Urothelium cell line (cell line): ENCODE results near the gene TMEM121B.

Experiments
- DNase-seq: peaks from one replicate; pipeline ENCODE4 v3.0.0; 2011; ENCODE audit warnings: low spot score, mixed read lengths
- FAIRE-seq: peaks from 2 replicates; lab custom pipeline; 2011; peaks lifted over from hg19 to GRCh38; lab: Jason Lieb, UNC

Gene TMEM121B

DNA sequence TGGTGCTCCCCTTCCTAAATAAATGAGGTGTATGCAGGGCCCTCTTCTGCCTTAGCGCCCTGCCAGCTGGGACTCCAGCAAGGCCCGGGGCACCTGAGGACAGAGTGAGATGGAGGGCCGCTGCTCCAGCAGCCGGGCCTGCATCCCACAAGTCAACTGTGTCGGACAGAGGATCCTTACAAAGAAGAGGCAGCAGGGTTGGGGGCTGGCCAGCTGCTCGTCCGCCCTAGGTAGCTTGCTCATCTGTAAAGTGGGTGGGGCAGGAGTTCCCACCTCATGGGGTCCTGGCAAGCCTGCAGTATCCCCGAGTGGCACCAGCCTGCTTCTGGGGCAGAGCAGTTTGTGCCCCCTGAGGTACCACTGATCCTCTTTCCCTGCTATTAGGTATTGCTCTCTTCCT, 7.6 kb downstream of the TMEM121B start:
- FAIRE-seq (no peak), DNase-seq (no peak)

DNA sequence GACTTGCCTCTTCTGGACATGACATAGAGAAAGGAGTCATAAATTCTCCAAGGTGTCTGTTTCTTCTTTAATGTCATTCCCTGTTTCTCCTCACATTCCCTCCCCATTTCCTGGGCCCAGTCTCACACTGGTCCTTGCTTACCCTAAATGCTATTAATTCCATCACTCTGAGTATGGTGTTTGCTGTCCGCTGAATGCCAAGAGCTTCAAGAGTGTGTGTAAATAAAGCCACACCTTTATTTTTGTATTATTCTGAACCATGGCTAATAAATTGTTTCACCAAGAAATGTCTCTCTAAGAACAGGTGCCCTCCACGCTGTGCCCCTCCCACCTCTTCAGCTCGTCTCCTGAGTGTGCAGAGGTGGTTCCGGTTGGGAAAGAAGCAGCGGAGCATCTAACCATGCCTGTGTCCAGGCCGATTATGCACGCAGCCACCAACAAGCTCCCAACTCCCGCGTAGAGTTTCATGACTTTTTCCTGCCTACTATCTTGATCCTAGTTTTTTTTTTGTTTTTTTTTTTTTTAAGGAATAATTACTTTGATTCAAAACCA, 8.6 kb downstream of the TMEM121B start:
- DNase-seq (no peak), FAIRE-seq (no peak)

DNA sequence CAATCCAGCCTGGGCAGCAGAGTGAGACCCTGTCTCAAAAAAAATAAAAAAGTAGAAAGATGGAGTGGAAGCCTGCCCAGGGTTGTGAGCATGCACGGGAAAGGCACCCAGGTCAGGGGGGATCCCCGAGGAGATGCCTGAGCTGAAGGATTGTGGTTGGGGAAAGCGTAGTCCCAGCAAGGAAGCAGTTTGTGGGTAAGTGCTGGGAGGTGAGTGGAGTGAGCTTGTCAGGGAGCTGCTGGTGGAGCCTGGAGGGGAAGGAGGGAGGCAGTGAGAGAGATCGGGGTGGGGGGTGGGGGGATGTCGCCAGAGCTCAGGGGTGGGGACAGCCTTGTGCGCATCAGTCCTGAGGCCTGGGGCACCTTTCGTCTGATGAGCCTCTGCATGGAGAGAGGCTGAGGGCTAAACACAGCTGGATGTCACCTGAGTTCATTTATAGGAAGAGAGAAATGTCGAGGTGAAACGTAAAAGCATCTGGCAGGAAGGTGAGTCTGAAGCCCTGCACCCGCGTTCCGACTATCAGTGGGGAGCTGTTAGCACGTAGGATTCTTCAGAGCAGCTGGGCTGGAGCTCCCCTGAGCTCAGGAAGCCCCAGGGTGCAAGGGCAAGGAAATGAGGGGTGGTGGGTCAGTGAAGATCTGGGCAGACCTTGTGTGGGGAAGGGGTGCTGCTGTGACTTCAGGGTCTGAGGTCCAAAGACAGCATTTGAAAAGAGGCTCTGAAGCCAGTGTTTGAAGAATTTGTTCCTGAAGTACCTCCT, 10.2 kb downstream of the TMEM121B start:
- DNase-seq, result no peak
- FAIRE-seq, result no peak

DNA sequence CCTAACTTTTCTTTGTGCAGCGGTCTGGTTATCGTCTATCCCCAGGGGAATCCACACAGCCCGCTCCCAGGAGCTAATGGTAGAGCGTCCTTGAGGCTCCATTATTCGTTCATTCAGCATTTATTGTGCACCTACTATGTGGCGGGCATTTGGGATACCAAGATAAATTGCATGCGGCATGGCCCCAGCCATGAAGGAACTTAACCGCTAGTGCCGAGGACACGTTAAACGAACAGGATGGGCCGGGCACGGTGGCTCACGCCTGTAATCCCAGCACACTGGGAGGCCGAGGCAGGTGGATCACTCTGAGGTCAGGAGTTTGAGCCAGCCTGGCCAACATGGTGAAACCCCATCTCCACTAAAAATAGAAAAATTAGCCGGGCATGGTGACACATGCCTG, 11.2 kb downstream of the TMEM121B start:
- DNase-seq (no peak), FAIRE-seq (no peak)

DNA sequence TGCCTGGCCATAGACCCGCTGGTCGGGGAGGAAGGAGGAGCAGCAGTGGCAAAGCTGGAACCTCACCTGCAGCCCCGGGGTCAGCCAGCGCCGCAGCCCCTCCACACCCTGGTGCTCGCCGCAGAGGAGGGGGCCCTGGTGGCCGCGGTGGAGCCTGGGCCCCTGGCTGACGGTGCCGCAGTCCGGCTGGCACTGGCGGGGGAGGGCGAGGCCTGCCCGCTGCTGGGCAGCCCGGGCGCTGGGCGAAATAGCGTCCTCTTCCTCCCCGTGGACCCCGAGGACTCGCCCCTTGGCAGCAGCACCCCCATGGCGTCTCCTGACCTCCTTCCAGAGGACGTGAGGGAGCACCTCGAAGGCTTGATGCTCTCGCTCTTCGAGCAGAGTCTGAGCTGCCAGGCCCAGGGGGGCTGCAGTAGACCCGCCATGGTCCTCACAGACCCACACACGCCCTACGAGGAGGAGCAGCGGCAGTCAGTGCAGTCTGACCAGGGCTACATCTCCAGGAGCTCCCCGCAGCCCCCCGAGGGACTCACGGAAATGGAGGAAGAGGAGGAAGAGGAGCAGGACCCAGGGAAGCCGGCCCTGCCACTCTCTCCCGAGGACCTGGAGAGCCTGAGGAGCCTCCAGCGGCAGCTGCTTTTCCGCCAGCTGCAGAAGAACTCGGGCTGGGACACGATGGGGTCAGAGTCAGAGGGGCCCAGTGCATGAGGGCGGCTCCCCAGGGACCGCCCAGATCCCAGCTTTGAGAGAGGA, 11.9 kb downstream of the TMEM121B start:
- FAIRE-seq (no peak), DNase-seq (no peak)

DNA sequence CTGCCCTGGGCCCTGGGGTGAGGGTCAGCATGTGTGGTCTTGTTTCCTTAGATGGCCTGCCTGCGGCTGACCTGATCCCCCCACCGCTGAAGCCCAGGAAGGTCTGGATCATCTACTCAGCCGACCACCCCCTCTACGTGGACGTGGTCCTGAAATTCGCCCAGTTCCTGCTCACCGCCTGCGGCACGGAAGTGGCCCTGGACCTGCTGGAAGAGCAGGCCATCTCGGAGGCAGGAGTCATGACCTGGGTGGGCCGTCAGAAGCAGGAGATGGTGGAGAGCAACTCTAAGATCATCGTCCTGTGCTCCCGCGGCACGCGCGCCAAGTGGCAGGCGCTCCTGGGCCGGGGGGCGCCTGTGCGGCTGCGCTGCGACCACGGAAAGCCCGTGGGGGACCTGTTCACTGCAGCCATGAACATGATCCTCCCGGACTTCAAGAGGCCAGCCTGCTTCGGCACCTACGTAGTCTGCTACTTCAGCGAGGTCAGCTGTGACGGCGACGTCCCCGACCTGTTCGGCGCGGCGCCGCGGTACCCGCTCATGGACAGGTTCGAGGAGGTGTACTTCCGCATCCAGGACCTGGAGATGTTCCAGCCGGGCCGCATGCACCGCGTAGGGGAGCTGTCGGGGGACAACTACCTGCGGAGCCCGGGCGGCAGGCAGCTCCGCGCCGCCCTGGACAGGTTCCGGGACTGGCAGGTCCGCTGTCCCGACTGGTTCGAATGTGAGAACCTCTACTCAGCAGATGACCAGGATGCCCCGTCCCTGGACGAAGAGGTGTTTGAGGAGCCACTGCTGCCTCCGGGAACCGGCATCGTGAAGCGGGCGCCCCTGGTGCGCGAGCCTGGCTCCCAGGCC, 12.7 kb downstream of the TMEM121B start:
- no peak for FAIRE-seq
- DNase-seq, result no peak

DNA sequence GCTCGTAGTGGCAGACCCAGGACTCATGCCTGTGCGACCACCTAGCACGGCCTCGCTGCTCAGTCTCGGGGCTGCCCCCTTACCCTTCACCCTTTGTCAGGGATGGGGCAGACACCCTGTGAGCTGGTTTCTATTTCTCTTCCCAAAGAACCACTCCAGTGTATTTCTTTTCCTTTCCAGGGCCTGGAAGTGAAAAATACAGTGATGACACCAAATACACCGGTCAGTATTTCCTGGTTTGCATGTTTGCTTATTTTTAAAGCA, 13.7 kb downstream of the TMEM121B start:
- DNase-seq, result no peak
- no peak for FAIRE-seq

DNA sequence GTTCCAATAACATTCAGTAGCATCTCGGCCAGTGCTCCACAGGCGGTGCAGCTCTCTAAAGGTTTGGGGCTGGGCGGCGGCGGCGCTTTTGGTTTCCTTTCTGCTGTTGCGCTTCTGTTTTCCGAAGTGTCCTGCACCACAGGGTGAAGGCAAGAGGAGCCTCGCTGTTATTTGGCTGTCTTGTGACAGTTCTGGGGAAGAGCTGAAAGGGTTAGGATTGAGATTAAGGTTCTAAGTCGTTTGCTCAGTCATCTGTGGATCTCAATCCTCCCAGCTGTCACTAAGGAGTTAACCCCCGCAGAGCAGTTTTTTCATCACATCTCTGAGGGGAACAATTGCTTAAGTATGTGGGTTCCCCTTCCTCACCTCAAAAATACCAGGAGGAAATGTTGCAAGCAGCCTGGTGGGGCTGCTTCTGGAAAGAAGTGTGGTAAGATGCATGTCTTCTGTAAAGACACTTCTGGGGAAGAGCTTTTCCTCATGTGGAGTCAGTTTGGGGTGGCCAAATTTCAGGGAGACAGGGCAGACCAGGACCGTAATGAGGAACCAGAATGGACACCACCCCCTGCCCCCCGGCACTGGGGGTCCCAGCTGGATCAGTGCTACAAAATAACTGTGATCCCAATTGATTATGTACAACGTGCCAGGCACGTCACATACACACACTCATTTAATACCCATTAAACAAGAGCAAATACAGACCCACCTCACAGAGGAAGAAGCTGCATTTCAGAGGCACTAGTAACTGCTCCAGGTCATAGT, 14.2 kb downstream of the TMEM121B start:
- FAIRE-seq, result no peak
- DNase-seq, result no peak

DNA sequence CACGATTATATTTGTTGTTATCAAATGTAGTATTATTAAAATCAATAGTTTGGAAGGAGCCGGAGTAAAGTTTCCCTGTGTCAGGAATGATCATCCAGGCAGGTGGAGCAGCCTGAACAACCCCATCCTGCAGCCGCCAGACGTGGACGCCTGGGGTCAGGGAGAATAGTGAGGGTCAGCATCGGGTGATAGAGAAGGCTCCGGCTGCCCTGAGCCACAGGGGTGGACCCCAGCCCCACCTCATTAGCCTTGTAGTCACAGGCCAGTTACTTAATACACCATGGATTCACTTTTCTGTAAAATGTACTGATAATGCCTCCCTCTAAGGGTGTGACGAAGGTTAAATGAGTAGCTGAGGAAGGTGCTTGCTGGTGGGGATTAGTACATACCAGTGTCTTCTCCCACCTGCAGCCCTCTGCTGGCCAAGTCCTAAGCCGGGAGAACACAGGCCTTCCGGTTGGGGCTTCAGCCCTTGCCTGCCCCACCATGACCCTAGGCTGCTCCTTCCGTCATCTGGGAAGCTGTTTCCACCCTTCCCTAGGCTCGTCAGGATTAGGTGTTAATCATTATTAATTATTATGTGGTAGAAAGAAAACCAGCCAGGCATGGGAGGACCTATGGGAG, 14.9 kb downstream of the TMEM121B start:
- FAIRE-seq, result no peak
- no peak for DNase-seq

DNA sequence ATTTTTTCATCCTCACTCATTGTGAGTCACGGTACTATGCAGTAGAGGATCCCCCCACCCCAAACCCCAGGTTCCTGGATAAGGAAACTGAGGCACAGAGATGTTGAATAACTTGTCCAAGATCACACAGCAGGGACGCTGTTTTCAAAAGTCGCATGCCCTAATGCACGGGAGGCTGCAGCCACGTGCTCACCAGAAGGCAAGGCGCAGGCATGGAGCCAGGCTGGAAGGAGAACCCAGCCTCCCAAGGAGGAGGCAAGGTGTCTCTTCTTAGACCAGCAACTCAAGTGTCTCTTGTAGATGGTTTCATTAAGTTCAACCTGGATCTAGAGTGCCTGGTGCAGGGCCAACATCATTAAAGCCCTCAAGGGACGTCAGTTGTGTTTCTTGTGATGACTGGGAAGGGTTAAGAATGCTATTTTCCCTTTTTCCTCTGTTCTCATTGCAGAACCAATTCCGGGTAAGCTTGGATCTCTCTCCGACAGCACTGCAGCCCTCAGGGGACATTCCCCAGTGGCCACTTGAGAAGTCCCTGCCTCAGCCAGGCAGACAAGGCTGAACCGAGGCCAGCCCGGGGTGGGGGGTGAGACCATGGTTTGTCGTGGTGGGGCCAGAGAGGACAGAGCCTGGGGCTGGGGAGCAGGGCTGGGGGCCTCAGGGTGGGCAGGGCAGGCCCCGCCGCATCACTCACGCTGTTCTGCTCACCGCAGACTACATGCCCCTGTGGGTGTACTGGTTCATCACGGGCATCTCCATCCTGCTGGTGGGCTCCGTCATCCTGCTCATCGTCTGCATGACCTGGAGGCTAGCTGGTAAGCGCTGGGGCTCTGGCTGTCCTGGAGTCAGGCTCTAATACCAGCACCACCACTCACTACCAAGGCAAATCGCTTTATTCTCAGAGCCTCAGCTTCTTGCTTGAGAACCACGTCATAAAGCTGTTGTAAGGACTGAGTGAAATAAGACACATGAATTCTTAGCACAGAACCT, 15.7 kb downstream of the TMEM121B start:
- FAIRE-seq, result no peak
- DNase-seq, result no peak

DNA sequence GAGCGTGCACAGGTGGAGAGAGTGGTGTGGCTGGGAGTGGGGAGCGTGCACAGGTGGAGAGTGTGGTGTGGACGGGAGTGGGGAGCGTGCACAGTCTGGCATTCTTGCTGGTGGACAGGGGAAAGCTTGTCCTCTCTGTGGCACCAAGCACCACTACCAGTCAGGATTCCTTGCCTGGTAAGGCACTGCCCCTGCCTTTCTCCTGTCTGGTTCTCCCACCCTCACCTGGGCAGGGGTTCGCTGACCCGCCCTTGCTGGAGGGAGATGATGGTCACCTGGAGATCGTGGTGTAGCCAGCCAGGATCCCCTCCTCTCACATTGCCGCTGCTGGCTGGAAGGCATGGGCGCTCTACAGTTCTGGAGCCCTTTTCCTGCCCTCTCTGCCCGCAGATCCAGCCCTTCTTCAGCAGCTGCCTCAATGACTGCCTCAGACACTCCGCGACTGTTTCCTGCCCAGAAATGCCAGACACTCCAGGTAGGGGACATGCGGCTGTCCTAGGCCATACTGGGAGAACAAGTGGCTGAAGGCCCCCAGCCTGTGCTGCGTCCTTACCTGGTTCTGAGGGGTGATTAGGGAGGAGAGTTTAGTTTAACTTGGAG, 16.7 kb downstream of the TMEM121B start:
- no peak for FAIRE-seq
- no peak for DNase-seq

DNA sequence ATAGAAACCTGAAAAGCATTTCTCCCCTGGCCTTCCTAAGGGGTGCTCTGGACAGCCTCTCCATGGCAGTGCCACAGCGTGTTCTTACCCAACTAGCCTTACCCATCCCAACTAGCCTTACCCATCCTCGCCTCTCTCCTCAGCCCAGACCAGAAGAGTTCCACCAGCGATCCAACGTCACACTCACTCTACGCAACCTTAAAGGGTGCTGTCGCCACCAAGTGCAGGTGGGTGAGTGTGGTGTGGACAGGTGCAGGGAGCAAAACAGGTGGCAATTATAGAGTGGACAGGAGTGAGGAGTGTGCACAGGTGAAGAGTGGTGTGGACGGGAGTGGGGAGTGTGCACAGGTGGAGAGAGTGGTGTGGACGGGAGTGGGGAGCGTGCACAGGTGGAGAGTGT, 17.8 kb downstream of the TMEM121B start:
- FAIRE-seq, result no peak

DNA sequence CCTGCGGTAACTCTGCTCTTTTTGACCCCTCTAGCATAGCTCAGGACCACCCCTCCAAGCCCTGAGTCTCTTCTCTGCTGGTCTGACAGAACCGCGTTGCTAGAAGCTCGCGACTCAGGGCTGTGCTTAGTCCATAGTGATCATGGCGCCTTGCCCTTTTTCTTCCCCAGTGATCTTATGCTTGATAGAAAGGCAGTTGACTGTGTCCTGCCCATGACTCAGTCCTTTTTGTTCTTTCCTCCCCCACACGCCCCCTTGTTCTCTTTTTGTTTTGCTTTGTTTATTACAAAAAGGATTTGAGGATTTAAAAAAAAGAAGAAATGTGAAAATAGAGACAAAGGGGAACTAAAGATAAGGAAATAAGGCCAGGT, 18.9 kb downstream of the TMEM121B start:
- FAIRE-seq (no peak), DNase-seq (no peak)

More for the DNA sequence above, 17.8 kb downstream of the TMEM121B start:
- DNase-seq, result no peak

DNA sequence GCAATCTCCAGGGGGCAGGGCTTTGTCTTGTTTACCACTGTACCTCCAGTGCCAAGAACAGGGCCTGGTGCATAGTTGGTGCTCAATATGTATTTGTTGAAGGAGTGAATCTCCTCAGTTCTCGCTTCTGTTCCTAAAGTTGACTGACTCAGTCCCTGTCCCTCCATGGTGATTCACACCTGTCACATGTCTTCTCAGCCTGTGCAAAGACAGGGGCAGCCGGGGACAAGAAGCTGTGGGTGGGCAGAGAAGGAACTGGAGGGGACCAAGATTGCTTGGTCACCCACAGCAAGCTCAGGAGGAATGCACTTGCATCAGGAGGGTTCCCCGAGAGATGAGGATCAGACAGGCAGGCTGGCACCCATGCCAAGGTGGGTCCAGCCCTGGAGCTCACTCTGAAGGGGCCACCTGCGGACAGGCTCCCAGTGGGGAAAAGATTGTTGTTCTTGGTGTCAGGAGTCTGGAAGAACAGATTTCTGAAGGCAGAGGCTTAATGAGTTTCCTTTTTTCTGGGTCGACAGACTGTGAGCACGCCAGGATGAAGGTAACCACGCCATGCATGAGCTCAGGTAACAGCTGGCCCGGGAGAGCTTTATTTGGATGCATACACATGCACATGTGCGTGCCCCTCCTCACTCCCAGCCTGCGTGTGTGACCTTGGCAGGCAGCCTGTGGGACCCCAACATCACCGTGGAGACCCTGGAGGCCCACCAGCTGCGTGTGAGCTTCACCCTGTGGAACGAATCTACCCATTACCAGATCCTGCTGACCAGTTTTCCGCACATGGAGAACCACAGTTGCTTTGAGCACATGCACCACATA, 19.5 kb downstream of the TMEM121B start:
- DNase-seq, result no peak
- FAIRE-seq, result no peak

DNA sequence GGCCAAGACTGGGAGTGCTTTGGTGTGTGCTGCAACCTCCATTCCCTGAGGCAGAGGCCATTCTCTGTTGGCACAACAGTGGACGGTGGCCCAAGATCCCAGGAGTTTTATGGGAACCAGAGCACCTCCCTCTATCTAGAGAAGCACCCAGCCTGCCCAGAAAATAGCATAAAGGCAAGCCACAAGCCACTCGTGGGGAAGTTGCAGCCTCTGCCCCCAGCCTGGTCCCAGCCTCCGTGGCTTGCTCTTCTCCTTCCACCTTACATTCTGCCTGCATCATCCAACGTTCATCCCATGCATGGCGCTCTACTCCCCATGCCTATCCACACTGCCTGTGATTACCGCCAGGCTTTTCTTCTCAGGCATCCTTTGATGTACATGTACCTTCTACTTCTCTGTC, 20.5 kb downstream of the TMEM121B start:
- no peak for DNase-seq
- FAIRE-seq, result no peak

DNA sequence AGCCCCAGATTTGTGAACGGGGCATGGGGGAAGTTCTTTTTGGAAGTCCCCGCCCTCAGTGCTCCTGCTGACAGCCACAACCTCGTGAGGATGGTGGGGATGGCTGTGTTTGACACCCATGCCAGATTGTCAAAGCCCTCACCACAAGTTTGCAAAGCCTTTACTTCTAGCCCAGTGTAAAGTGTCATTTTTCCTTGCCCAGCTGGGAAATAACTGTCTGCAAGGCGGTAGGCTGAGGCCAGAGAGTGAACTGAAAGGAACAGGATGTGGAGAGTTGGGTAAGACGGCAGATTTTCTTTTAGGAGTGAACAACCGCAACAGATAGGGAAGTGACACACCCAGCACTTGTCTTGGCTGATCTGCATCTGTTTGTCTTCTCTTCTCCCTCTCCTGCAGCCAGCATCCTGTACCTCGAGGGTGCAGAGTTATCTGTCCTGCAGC, 22.8 kb downstream of the TMEM121B start:
- no peak for DNase-seq
- no peak for FAIRE-seq

DNA sequence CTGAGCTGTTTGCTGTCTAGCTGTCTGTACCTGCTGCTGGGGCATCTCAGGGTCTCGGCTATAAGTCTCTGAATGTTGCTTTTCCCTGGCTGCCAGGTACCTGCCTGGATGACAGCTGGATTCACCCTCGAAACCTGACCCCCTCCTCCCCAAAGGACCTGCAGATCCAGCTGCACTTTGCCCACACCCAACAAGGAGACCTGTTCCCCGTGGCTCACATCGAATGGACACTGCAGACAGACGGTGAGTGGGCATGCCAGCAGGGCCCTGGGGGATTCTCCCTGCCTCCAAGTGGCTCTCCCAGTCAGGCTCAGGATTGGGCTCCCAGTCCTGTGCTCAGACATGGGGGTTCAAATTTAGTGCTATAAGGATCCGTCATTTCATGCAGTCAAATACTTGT, 23.5 kb downstream of the TMEM121B start:
- DNase-seq (no peak), FAIRE-seq (no peak)

DNA sequence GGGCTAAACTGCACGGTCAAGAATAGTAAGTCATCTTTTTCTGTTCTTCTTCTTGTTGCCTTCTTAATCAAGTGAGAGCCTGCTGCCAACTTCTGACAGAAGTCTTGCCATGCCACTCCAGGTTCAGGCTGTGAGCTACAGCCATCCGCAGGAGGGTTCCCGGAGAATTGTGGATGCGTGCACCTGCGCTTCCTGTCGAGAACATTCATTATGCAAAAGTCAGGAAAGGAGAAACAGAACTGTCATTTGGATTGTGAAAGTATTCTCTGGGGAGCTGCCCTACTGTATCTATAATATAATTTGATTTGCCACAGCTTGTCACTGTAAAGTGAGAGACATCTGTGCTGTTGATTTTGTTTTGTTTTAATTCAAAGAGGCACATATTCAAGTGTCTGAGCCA, 24.1 kb downstream of the TMEM121B start:
- no peak for FAIRE-seq

More for the DNA sequence above, 24.1 kb downstream of the TMEM121B start:
- DNase-seq, result no peak
